Suprapubic skin (tissue), 4 donors: Measurements from ENCODE around the gene FCSK. TPM values are rescaled to one million over a fixed set of nuclear protein-coding genes. Genes with fewer than 3 reads are reported as not detected.

ENCODE experiments used
- DNase-seq, 2 donors: peaks; one replicate each; pipeline ENCODE4 v3.0.0-alpha.2; 2019; ENCODE audit warnings: low spot score in 2 of 2
- H3K27ac ChIP-seq: fragments of 200-600 bp; sonication (generic); one replicate; pipeline ENCODE4 v1.5.1; 2019
- H3K27me3 ChIP-seq: fragments of 200-600 bp; sonication (generic); one replicate; pipeline ENCODE4 v1.5.1; 2019
- H3K36me3 ChIP-seq: fragments of 200-600 bp; sonication (generic); one replicate; pipeline ENCODE4 v1.5.1; 2019
- H3K4me1 ChIP-seq: fragments of 200-600 bp; sonication (generic); one replicate; pipeline ENCODE4 v1.5.1; 2019
- H3K4me3 ChIP-seq: fragments of 200-600 bp; sonication (generic); one replicate; pipeline ENCODE4 v1.5.1; 2019; ENCODE audit warnings: mild to moderate bottlenecking
- H3K9me3 ChIP-seq: fragments of 200-600 bp; sonication (generic); one replicate; pipeline ENCODE4 v1.5.1; 2019
- CTCF ChIP-seq, 2 donors: fragments of 200-600 bp in 1 of 2; fragments of 450-650 bp in 1 of 2; sonication (generic) in 1 of 2; IDR thresholded peaks; one replicate each; pipeline ENCODE4 v1.5.1; 2016 to 2019; ENCODE audit warnings: antibody characterized with exemption in 2 of 2, mild to moderate bottlenecking in 1 of 2, moderate library complexity in 1 of 2
- EP300 ChIP-seq: sonication (generic); formaldehyde crosslinking; IDR thresholded peaks from one replicate; pipeline ENCODE4 v1.6.1; 2017; ENCODE audit warnings: antibody characterized with exemption
- POLR2A ChIP-seq, 2 donors: fragments of 450-650 bp; IDR thresholded peaks; one replicate each; pipeline ENCODE4 v1.6.1; 2017; ENCODE audit warnings: antibody characterized with exemption in 2 of 2, mild to moderate bottlenecking in 2 of 2, moderate library complexity in 2 of 2
- POLR2AphosphoS5 ChIP-seq, 3 donors: sonication (generic); formaldehyde crosslinking; IDR thresholded peaks; one replicate each; pipeline ENCODE4 v1.6.1; 2017; ENCODE audit warnings: antibody characterized with exemption in 3 of 3
- WGBS: methylation state at CpG from one replicate; pipeline ENCODE4 v1.1.5; 2018; 5-methylcytosine and 5-hydroxymethylcytosine counted together
- total RNA-seq, 4 donors: library from RNA; depleted of rRNA; stranded (reverse); fragments of >200 nt; gene quantifications; one replicate each; pipeline ENCODE4 v1.1.0, GENCODE V29; 2016

The FCSK gene
- total RNA-seq, 4 donors from 2014 or later = 15.7 to 44.7 (median 23.2) TPM

- H3K9me3 ChIP-seq = no peaks in the 10 kb centered on the region
- DNase-seq = peak in 1 of 2 donors; percentile 57
- peaks cover 54% of the 10 kb centered on the region for H3K36me3 ChIP-seq
- H3K4me3 ChIP-seq = no peak overlapping the region
- H3K27ac ChIP-seq = no peak overlapping the region
- TF ChIP-seq EP300 = no peak
- no peak for TF ChIP-seq POLR2AphosphoS5 (IDR thresholded peaks at IDR 0.05)
- TF ChIP-seq CTCF (IDR thresholded peaks at IDR 0.05) = no peak
- TF ChIP-seq POLR2A (IDR thresholded peaks at IDR 0.05) = no peak
- H3K27me3 ChIP-seq = no peaks in the 10 kb centered on the region
- whole genome bisulfite sequencing = 79% methylated on average over 3 of the region's 21 CpGs
- peaks cover 20% of the 10 kb centered on the region for H3K4me1 ChIP-seq
These were observed 19.3 kb downstream of the FCSK start for GRCh38 chr16:70473446-70474319.

- TF ChIP-seq POLR2AphosphoS5 (IDR thresholded peaks at IDR 0.05) (no peak), CTCF (IDR thresholded peaks at IDR 0.05) (no peak), POLR2A (IDR thresholded peaks at IDR 0.05) (no peak), EP300 (no peak)
These were observed 20.1 kb downstream of the FCSK start for GRCh38 chr16:70474320-70475053.

GRCh38 chr16:70475054-70475871 lies 20.9 kb downstream of the FCSK start:
- WGBS = 60% methylated on average over 5 of the region's 24 CpGs
- no peak overlapping the region for H3K27ac ChIP-seq
- TF ChIP-seq EP300 = no peak
- no peak for TF ChIP-seq POLR2A (IDR thresholded peaks at IDR 0.05)
- TF ChIP-seq CTCF (IDR thresholded peaks at IDR 0.05) = no peak
- TF ChIP-seq POLR2AphosphoS5 (IDR thresholded peaks at IDR 0.05) = no peak

More at GRCh38 chr16:70474320-70475053, 20.1 kb downstream of the FCSK start:
- H3K36me3 ChIP-seq = peaks cover 58% of the 10 kb centered on the region
- 93% methylated on average over 3 of the region's 22 CpGs for WGBS
- DNase-seq = peak in 1 of 2 donors; percentile 52
- no peaks in the 10 kb centered on the region for H3K27me3 ChIP-seq
- no peaks in the 10 kb centered on the region for H3K9me3 ChIP-seq
- no peak overlapping the region for H3K4me3 ChIP-seq
- peaks cover 27% of the 10 kb centered on the region for H3K4me1 ChIP-seq
- H3K27ac ChIP-seq = no peak overlapping the region

GRCh38 chr16:70476272-70477020 lies 22.1 kb downstream of the FCSK start:
- 63% methylated on average over 6 of the region's 13 CpGs for WGBS
- no peaks in the 10 kb centered on the region for H3K9me3 ChIP-seq
- DNase-seq = no peak
- TF ChIP-seq CTCF (IDR thresholded peaks at IDR 0.05) (no peak), POLR2AphosphoS5 (IDR thresholded peaks at IDR 0.05) (no peak)
- no peak overlapping the region for H3K4me3 ChIP-seq
- H3K27ac ChIP-seq = no peak overlapping the region
- peaks cover 73% of the 10 kb centered on the region for H3K36me3 ChIP-seq
- peaks cover 27% of the 10 kb centered on the region for H3K4me1 ChIP-seq
- no peaks in the 10 kb centered on the region for H3K27me3 ChIP-seq

More at GRCh38 chr16:70475054-70475871, 20.9 kb downstream of the FCSK start:
- no peaks in the 10 kb centered on the region for H3K27me3 ChIP-seq
- no peak for DNase-seq
- H3K4me1 ChIP-seq = peaks cover 27% of the 10 kb centered on the region
- peaks cover 66% of the 10 kb centered on the region for H3K36me3 ChIP-seq
- no peak overlapping the region for H3K4me3 ChIP-seq
- no peaks in the 10 kb centered on the region for H3K9me3 ChIP-seq
